Thoracic aorta (tissue), 2 donors: ENCODE results near the gene BTAF1. TPM values are rescaled to one million over a fixed set of nuclear protein-coding genes. Genes with fewer than 3 reads are reported as not detected.

Experiments used
- ATAC-seq: fragments of 150-250 bp; one replicate; pipeline ENCODE4 v1.8.0; 2017; ENCODE audit warnings: low read depth; ENCODE audit not compliant: insufficient number of reproducible peaks, low FRiP score
- DNase-seq: peaks from one replicate; pipeline ENCODE4 v3.0.0-alpha.2; 2020; ENCODE audit warnings: low spot score
- H3K27ac ChIP-seq, 2 donors: fragments of 200-600 bp; sonication (generic); 1 replicate in 1 of 2; 2 replicates in 1 of 2; pipeline ENCODE4 v1.5.1; 2016; ENCODE audit warnings: mild to moderate bottlenecking in 2 of 2, moderate library complexity in 2 of 2
- H3K27me3 ChIP-seq: fragments of 200-600 bp; sonication (generic); replicated peaks from 2 replicates; pipeline ENCODE4 v1.6.0; 2016; ENCODE audit warnings: mild to moderate bottlenecking; ENCODE audit not compliant: insufficient read depth
- H3K36me3 ChIP-seq: fragments of 200-600 bp; sonication (generic); one replicate; pipeline ENCODE4 v1.5.1; 2016
- H3K4me1 ChIP-seq, 2 donors: fragments of 200-600 bp; sonication (generic); 1 replicate in 1 of 2; 2 replicates in 1 of 2; pipeline versions ENCODE4 v1.5.1 to v1.6.0; 2016; ENCODE audit warnings: low read depth in 2 of 2, mild to moderate bottlenecking in 1 of 2; ENCODE audit not compliant: control insufficient read depth in 1 of 2
- H3K4me3 ChIP-seq: fragments of 200-600 bp; sonication (generic); 2 replicates; pipeline ENCODE4 v1.5.1; 2016; ENCODE audit warnings: mild to moderate bottlenecking
- H3K9me3 ChIP-seq: fragments of 200-600 bp; sonication (generic); 2 replicates; pipeline ENCODE4 v1.5.1; 2016
- CTCF ChIP-seq: fragments of 200-600 bp; sonication (generic); IDR thresholded peaks from one replicate; pipeline ENCODE4 v1.5.1; 2019; ENCODE audit warnings: antibody characterized with exemption
- total RNA-seq, 2 donors: library from RNA; depleted of rRNA; stranded (reverse); fragments of >200 nt; gene quantifications; one replicate each; pipeline versions ENCODE4 v1.1.0 to v1.2.3, GENCODE V29; 2016

The BTAF1 gene
- total RNA-seq, 2 donors from 2014 or later, result 55.4 to 72.2 TPM

- no peak for TF ChIP-seq CTCF
- Histone ChIP-seq H3K36me3 (peaks cover 31% of the 10 kb centered on the region), H3K27ac (no peak overlapping the region), H3K4me3 (no peak overlapping the region), H3K27me3 (no peaks in the 10 kb centered on the region), H3K9me3 (no peaks in the 10 kb centered on the region), H3K4me1 (peaks cover 0 to 6% of the 10 kb centered on the region in 2 donors)
- DNase-seq (no peak), ATAC-seq (no peak)
These were observed 68.5 kb downstream of the BTAF1 start for GRCh38 chr10:91992031-91992430.

DNA sequence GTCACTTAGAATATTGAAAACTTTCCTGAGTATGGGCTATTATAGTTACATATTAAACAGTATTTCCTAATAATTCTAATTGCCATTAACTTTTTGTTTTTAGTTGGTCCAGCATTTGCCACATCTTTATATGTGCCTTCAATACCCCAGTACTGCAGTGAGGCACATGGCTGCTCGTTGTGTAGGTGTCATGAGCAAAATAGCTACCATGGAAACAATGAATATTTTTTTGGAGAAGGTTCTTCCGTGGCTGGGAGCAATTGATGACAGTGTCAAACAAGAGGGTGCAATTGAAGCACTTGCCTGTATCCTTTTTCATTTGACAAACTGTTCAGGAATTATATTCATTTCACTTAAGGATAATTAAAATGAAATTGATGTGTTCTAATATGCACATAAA lies 72.7 kb downstream of the BTAF1 start:
- Histone ChIP-seq H3K9me3 (no peaks in the 10 kb centered on the region), H3K27ac (no peak overlapping the region), H3K27me3 (no peaks in the 10 kb centered on the region), H3K4me1 (peaks cover 0 to 6% of the 10 kb centered on the region in 2 donors), H3K36me3 (peaks cover 28% of the 10 kb centered on the region), H3K4me3 (no peak overlapping the region)
- ATAC-seq (no peak), DNase-seq (no peak)
- TF ChIP-seq CTCF, result no peak

DNA sequence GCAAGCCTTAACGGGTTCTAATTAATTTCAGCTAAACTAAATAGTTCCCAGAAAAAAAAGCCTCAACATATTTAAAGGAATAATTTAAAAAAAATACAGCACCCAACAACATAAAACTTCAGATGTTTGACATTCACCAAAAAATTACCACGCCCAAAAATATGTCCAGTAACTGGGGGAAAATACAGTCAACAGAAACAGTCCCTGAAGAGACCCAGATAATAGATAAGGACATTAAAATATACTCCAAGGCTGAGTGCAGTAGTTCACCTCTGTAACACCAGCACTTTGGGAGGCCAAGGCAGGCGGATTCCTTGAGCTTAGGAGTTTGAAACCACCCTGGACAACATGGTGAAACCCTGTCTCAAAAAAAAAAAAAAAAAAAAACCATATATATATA lies 78.0 kb downstream of the BTAF1 start:
- no peaks in the 10 kb centered on the region for H3K4me1 ChIP-seq

GRCh38 chr10:92001995-92002394 lies 78.4 kb downstream of the BTAF1 start:
- ATAC-seq, result no peak
- H3K9me3 ChIP-seq, result no peaks in the 10 kb centered on the region
- no peak overlapping the region for H3K4me3 ChIP-seq
- TF ChIP-seq CTCF, result no peak
- H3K4me1 ChIP-seq, result no peaks in the 10 kb centered on the region
- peaks cover 16% of the 10 kb centered on the region for H3K36me3 ChIP-seq
- no peak overlapping the region for H3K27ac ChIP-seq
- no peak for DNase-seq
- H3K27me3 ChIP-seq, result no peaks in the 10 kb centered on the region

More for the DNA sequence above, 78.0 kb downstream of the BTAF1 start:
- TF ChIP-seq CTCF, result no peak
- Histone ChIP-seq H3K36me3 (peaks cover 16% of the 10 kb centered on the region), H3K4me3 (no peak overlapping the region), H3K9me3 (no peaks in the 10 kb centered on the region), H3K27me3 (no peaks in the 10 kb centered on the region), H3K27ac (no peak overlapping the region)
- ATAC-seq (no peak), DNase-seq (no peak)

DNA sequence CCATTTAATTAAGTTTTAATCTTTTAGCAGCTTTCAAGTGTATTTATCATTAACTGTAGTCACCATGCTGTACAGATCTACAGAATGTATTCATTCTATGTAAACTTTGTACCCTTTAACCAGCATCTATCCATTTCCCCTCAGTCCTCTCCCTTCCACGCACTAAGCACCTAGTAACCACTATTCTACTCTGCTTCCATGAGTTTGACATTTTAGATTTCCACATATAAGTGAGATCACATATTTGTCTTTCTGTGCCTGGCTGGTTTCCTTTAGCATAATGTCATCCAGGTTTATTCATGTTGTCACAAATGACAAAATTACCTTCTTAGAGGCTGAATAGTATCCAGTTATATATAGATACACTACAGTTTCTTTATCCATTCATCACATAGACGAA lies 79.7 kb downstream of the BTAF1 start:
- ATAC-seq, result no peak
- H3K9me3 ChIP-seq, result no peaks in the 10 kb centered on the region
- no peak overlapping the region for H3K4me3 ChIP-seq
- no peak for DNase-seq
- peaks cover 20% of the 10 kb centered on the region for H3K36me3 ChIP-seq
- no peaks in the 10 kb centered on the region for H3K4me1 ChIP-seq
- no peak overlapping the region for H3K27ac ChIP-seq
- no peak for TF ChIP-seq CTCF
- H3K27me3 ChIP-seq, result no peaks in the 10 kb centered on the region
